Neural cell (in vitro differentiated cells): Measurements from ENCODE around the gene ZNF467. TPM values are rescaled to one million over a fixed set of nuclear protein-coding genes. Genes with fewer than 3 reads are reported as not detected.

Experiments
- H2AFZ ChIP-seq: fragments of 200-600, 300-800 bp; sonication (generic), shearing (Covaris generic); 2 replicates; pipeline ENCODE4 v1.6.0; 2014; ENCODE audit warnings: low read depth, mild to moderate bottlenecking, antibody characterized with exemption, low read length, moderate library complexity
- H3F3A ChIP-seq: fragments of 200-600 bp; shearing (Covaris generic); 2 replicates; pipeline ENCODE4 v1.6.1; 2016; ENCODE audit warnings: mild to moderate bottlenecking, moderate library complexity, mixed read lengths, antibody characterized with exemption, low read length; ENCODE audit not compliant: insufficient read depth, poor library complexity, severe bottlenecking
- H3K27ac ChIP-seq: fragments of 200-600, 300-800 bp; sonication (generic), shearing (Covaris generic); 2 replicates; pipeline ENCODE4 v1.5.1; 2014; ENCODE audit warnings: mild to moderate bottlenecking, low read length, moderate library complexity
- H3K27me3 ChIP-seq: fragments of 300-800, 200-600 bp; sonication (generic), shearing (Covaris generic); 2 replicates; pipeline ENCODE4 v1.6.0; 2014; ENCODE audit warnings: mild to moderate bottlenecking, low read depth, low read length, moderate library complexity; ENCODE audit not compliant: insufficient read depth
- H3K36me3 ChIP-seq: fragments of 300-800, 200-600 bp; sonication (generic), shearing (Covaris generic); 2 replicates; pipeline ENCODE4 v1.5.1; 2014; ENCODE audit warnings: mild to moderate bottlenecking, antibody characterized with exemption, low read length, moderate library complexity; ENCODE audit not compliant: insufficient read depth
- H3K4me2 ChIP-seq: fragments of 300-800, 200-600 bp; sonication (generic), shearing (Covaris generic); 2 replicates; pipeline ENCODE4 v1.6.0; 2014; ENCODE audit warnings: mild to moderate bottlenecking, low read length
- H3K4me3 ChIP-seq: fragments of 300-800, 200-600 bp; sonication (generic), shearing (Covaris generic); 2 replicates; pipeline ENCODE4 v1.5.1; 2014; ENCODE audit warnings: mild to moderate bottlenecking, low read length, moderate library complexity
- H3K79me2 ChIP-seq: fragments of 200-600 bp; shearing (Covaris generic); replicated peaks from 2 replicates; pipeline ENCODE4 v1.6.0; 2014; ENCODE audit warnings: mild to moderate bottlenecking, low read length, moderate library complexity; ENCODE audit not compliant: insufficient read depth
- H3K9ac ChIP-seq: fragments of 300-800, 200-600 bp; sonication (generic), shearing (Covaris generic); 2 replicates; pipeline ENCODE4 v1.6.1; 2016; ENCODE audit warnings: mild to moderate bottlenecking, low read length, mixed read lengths
- H3K9me2 ChIP-seq: fragments of 200-600 bp; shearing (Covaris generic); 2 replicates; pipeline ENCODE4 v1.6.1; 2016; ENCODE audit warnings: mild to moderate bottlenecking, low read length, mixed read lengths; ENCODE audit not compliant: insufficient read depth
- H3K9me3 ChIP-seq: fragments of 200-600, 300-800 bp; sonication (generic), shearing (Covaris generic); 2 replicates; pipeline ENCODE4 v1.6.1; 2016; ENCODE audit warnings: mild to moderate bottlenecking, mixed run types, low read length, moderate library complexity, mixed read lengths
- H4K20me1 ChIP-seq: fragments of 200-600 bp; shearing (Covaris generic); 2 replicates; pipeline ENCODE4 v1.6.1; 2016; ENCODE audit warnings: mild to moderate bottlenecking, mixed run types; ENCODE audit not compliant: insufficient read depth
- EP300 ChIP-seq: fragments of 450-650 bp; conservative IDR thresholded peaks from 2 replicates; pipeline ENCODE4 v1.6.1; 2014; ENCODE audit warnings: antibody characterized with exemption, mild to moderate bottlenecking, moderate library complexity; ENCODE audit not compliant: poor library complexity, severe bottlenecking
- MXI1 ChIP-seq: fragments of 450-650 bp; conservative IDR thresholded peaks from 2 replicates; pipeline ENCODE4 v1.6.1; 2014; ENCODE audit warnings: antibody characterized with exemption, mild to moderate bottlenecking; ENCODE audit not compliant: poor library complexity, severe bottlenecking
- RAD21 ChIP-seq: fragments of 450-650 bp; conservative IDR thresholded peaks from 2 replicates; pipeline ENCODE4 v1.6.1; 2014; ENCODE audit warnings: antibody characterized with exemption, mild to moderate bottlenecking, moderate library complexity
- SMC3 ChIP-seq: fragments of 450-650 bp; conservative IDR thresholded peaks from 2 replicates; pipeline ENCODE4 v1.6.1; 2014; ENCODE audit warnings: antibody characterized with exemption, mild to moderate bottlenecking, moderate library complexity; ENCODE audit not compliant: poor library complexity
- TAF1 ChIP-seq: IDR thresholded peaks from 2 replicates; pipeline ENCODE4 v1.6.1; 2012; ENCODE audit warnings: low read depth
- polyA plus RNA-seq: library from polyadenylated mRNA; depleted of rRNA; stranded (reverse); fragments of >200 nt; gene quantifications from 2 replicates; pipeline ENCODE4 v1.2.3, GENCODE V29; 2014
- TF ChIP-seq, protein P1 (sequence below): IDR thresholded peaks from 2 replicates; pipeline ENCODE4 v1.6.1; 2012; ENCODE audit warnings: borderline replicate concordance

The ZNF467 gene
- polyA plus RNA-seq, 1 donor from 2014 or later, result 11.9 TPM

DNA sequence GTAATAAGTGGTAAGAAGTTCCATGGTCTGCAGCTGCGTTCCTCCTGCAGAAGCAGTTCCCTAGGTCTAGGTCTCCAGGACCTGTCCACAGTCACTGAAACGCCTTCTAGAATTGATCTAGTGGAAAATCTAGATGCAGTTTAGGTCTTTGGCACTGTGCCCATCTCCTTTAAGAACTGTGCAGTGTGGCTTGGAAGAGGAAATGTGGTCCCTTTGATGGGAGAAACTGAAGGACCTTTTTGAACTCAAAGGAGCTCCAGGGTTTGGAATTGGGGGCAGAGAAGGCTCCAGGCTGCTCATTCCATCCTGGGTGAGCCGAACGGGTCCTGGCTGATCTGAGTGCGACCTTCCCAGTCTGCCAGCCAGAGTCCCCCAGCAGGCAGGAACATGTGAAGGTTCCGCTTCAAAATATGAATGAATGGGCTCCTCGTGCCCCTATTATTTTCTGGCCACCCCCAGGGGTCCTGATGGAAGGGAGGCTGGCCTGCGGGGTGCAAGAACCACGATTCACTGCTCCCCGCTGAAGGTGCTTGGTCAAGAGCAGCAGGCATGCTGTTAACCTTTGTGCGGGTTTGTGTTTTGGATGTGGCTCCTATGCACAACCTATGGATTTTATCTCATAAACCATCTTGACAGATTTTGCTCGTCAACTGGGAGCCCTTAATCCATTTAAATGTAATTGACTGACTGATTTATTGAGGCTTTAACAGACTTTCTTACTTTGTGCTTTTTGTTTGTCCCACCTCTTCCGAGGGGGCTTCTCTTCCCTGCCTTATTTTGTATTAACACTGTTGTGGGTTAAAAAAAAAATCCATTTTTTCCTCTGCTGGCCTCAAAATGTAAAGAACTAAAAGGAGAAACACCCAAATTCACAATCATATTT is 36.7 kb downstream of the ZNF467 start:
- H3K9me2 ChIP-seq, result no peaks in the 10 kb centered on the region
- H3F3A ChIP-seq, result no peaks in the 10 kb centered on the region
- no peaks in the 10 kb centered on the region for H3K9me3 ChIP-seq
- H2AFZ ChIP-seq, result no peak overlapping the region
- no peaks in the 10 kb centered on the region for H4K20me1 ChIP-seq
- no peak overlapping the region for H3K4me2 ChIP-seq
- H3K36me3 ChIP-seq, result no peaks in the 10 kb centered on the region
- H3K79me2 ChIP-seq, result no peaks in the 10 kb centered on the region
- H3K4me3 ChIP-seq, result no peak overlapping the region
- TF ChIP-seq MXI1, result no peak
- TF ChIP-seq TAF1, result no peak
- TF ChIP-seq EP300, result no peak
- TF ChIP-seq, protein P1, sequence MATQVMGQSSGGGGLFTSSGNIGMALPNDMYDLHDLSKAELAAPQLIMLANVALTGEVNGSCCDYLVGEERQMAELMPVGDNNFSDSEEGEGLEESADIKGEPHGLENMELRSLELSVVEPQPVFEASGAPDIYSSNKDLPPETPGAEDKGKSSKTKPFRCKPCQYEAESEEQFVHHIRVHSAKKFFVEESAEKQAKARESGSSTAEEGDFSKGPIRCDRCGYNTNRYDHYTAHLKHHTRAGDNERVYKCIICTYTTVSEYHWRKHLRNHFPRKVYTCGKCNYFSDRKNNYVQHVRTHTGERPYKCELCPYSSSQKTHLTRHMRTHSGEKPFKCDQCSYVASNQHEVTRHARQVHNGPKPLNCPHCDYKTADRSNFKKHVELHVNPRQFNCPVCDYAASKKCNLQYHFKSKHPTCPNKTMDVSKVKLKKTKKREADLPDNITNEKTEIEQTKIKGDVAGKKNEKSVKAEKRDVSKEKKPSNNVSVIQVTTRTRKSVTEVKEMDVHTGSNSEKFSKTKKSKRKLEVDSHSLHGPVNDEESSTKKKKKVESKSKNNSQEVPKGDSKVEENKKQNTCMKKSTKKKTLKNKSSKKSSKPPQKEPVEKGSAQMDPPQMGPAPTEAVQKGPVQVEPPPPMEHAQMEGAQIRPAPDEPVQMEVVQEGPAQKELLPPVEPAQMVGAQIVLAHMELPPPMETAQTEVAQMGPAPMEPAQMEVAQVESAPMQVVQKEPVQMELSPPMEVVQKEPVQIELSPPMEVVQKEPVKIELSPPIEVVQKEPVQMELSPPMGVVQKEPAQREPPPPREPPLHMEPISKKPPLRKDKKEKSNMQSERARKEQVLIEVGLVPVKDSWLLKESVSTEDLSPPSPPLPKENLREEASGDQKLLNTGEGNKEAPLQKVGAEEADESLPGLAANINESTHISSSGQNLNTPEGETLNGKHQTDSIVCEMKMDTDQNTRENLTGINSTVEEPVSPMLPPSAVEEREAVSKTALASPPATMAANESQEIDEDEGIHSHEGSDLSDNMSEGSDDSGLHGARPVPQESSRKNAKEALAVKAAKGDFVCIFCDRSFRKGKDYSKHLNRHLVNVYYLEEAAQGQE, result no peak
- TF ChIP-seq SMC3, result no peak
- no peak for TF ChIP-seq RAD21
- H3K27me3 ChIP-seq, result no peaks in the 10 kb centered on the region
- H3K9ac ChIP-seq, result no peak overlapping the region
- H3K27ac ChIP-seq, result no peak overlapping the region

DNA sequence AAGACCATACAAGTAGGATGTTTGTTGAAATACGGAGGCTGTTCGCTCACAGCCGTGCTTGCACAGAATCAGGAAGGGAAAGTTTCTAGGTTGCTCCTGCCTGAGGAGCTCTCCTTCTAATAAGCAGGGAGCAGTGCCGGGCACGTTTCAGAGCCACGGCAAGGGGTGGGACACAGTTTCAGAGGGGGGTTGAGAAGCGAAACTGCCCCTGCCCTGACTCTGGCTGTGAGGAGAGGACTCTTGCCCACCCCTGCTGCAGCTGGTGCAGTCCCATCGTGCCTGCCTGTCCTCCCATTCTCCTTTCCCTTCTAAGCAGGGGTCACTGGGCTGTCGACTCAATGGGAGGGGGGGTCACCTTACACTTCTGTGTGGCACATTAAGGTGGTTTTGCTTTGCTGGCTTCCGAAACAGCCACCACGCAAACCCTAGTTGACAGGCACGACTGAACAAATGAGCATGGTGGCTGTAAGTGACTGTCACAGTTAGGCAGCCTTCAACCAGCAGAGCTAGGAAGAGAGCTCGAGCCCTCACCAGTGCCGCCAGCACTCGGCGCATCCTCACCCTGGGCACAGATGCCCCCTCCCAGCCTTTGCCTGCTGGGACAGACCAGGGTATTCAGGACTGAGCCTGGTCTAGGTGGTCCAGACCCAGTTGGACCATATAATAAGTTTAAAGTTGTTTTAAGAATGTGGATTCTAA is 37.5 kb downstream of the ZNF467 start:
- no peaks in the 10 kb centered on the region for H3F3A ChIP-seq
- H3K9me3 ChIP-seq, result no peaks in the 10 kb centered on the region
- no peaks in the 10 kb centered on the region for H3K27me3 ChIP-seq
- no peak overlapping the region for H3K9ac ChIP-seq
- H3K4me3 ChIP-seq, result no peak overlapping the region
- no peaks in the 10 kb centered on the region for H3K9me2 ChIP-seq
- no peak overlapping the region for H3K27ac ChIP-seq
- TF ChIP-seq, protein P1, result no peak
- no peak for TF ChIP-seq SMC3
- TF ChIP-seq RAD21, result no peak
- TF ChIP-seq EP300, result no peak
- no peak overlapping the region for H2AFZ ChIP-seq
- H3K36me3 ChIP-seq, result no peaks in the 10 kb centered on the region
- no peaks in the 10 kb centered on the region for H4K20me1 ChIP-seq
- no peak overlapping the region for H3K4me2 ChIP-seq
- H3K79me2 ChIP-seq, result no peaks in the 10 kb centered on the region
